Activated gamma-delta T cell treated with anti-CD3 and anti-CD28 coated beads, Interleukin-2, amount 50 U/mL, for 16 hours (primary cell): ENCODE results near the gene TRPC4AP.
"Not testable (repeated sequence)": the region's sequence is repeated elsewhere in the genome, so short reads cannot be mapped to it uniquely, and the experiment has no call there.

Experiments
- DNase-seq: peaks from one replicate; pipeline ENCODE4 v3.0.0-alpha.2; 2020; ENCODE audit warnings: low read depth

Gene TRPC4AP

DNA sequence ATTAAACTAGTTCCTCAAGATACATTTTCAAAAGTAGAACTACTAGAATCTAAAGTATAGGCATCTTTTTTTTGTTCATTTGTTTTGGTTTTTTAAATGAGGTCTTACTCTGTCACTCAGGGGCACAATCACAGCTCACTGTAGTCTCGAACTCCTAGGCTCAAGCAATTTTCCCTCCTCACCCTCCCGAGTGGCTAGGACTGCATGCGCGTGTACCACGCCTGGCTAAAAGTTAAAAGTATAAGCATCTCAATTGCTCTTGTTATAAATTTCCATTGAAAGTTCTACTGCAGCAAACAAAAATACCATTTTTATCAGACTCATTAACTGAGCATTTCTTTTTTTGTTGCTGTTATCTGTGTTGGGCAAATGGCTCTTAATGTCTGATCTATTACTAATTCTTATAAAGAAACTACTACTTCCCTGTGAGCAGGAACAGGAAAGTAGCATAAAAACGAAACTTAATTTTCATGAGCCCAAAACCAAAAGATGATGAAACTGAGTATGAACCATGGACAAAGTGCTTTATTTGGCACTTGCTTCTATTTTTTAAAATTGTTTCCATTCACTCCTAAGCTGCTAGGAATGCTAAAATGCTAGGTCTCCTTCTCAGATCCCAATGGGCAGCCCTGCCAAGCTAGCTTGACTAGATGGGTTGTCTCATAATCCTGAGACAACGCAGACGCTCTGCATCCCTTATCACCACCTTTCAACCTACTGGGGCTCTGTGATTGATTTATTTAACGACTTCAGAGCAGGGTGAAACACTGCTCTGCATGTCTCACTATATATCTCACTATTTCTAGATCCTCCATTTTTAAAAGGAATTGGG, 36.9 kb downstream of the TRPC4AP start:
- DNase-seq, result no peak

DNA sequence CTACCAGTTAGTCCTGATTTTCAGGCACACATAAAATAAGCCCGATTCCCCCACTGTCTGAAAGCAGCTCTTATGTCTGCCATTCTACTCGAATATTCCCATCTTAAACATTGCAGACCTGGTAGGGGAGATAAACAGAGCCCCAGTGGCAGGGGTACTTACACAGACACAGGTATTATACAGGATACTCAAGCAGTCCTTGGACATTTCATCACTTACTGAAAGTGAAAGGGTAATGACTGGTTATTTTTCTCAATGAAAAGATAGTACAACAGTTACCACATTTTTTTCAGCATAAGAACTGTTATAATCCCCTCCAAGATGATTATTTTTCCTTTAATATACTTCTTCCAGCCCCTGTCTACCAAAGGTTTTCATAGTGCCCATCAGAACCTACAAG, 37.8 kb downstream of the TRPC4AP start:
- DNase-seq, result no peak

DNA sequence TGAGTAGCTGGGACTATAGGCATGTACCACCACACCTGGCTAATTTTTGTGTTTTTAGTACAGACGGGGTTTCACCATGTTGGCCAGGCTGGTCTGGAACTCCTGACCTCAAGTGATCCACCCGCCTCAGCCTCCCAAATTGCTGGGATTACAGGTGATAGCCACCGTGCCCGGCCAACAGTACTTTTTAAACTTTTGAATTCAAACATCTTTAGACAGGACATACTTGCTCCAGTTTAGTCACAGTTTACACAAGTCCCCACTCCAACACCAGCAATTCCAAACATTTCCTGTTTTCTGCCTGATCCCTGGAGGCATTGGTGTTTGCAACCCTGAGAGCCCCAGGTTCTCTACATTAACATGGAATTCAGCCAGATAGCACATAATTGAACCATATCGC, 40.0 kb downstream of the TRPC4AP start:
- not testable (repeated sequence) for DNase-seq

DNA sequence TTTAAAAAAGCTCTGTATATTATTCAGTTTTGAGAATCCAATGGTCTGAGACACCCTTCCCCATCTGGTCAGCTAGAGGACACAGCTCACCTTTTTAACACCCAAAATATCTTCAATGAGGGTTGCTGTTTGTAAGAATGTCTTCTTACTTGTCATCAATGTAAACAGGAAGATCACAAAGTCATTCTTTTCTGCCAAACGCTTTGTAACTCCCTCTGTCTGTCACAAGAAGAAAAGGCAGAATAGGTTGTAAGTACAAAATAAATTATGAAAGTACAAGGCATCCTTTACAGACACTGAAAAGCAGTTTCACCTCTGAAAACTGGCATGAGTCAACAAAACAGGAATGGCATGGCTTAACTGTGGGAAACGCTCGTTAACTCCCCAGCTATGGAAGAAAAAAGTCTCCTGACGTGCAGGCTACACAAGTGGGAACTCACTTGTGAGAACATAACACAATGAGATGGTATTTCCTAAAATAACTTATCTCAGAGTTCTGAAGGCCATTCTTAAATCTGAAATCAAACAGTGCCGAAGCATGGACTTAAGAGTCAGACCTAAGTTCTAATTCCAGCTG, 42.7 kb downstream of the TRPC4AP start:
- DNase-seq, result no peak

DNA sequence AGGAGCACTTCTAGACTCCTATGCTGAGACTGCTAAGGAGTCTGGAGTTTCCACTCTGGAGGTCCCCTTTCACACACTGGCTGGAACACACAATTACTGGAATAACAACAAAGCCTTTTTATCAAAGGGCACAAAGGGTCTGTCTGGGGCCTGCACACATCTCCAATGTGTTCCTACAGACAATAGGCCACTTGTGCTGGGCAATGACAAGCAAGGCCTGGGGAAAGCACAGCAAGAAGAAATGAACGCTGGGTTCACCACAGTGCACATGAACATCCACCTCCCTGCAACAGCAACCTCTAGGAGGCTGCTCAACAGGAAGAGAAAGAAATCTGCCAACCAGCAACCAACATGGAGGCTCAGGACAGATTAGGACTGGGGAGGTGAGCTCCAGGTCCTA, 43.9 kb downstream of the TRPC4AP start:
- DNase-seq, result no peak

DNA sequence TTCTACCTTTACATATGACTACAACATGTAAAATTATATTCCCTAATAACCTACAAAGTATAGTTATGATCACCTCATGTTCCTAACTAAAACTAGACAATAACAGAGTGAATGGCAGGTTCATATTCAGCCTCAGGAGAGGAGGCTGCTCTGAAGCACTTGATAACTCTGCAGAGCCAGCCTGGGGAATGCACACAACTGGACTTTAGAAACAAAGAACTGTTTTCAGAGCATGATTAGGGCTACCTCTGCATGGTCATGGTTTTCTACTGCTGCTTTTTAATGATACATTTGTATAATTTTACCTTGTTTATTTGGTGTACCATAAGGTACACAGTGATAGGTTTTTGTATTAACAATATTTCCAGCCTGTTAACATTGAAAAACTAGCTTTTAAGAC, 50.3 kb downstream of the TRPC4AP start:
- no peak for DNase-seq

DNA sequence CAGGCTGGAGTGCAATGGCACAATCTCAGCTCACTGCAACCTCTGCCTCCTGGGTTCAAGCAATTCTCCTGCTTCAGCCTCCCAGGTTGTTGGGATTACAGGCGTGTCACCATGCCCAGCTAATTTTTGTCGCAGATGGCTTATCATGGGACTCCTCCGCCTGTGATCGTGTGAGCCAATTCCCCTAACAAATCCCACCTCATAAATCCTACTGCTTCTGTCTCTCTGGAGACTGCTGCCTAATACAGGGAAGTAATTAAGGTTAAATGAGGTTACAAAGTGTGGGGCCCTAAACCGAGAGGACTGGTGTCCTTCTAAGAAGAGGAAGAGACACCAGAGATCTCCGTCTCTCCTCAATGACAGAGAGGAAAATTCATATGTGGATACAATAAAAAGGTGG, 52.0 kb downstream of the TRPC4AP start:
- DNase-seq, result no peak

DNA sequence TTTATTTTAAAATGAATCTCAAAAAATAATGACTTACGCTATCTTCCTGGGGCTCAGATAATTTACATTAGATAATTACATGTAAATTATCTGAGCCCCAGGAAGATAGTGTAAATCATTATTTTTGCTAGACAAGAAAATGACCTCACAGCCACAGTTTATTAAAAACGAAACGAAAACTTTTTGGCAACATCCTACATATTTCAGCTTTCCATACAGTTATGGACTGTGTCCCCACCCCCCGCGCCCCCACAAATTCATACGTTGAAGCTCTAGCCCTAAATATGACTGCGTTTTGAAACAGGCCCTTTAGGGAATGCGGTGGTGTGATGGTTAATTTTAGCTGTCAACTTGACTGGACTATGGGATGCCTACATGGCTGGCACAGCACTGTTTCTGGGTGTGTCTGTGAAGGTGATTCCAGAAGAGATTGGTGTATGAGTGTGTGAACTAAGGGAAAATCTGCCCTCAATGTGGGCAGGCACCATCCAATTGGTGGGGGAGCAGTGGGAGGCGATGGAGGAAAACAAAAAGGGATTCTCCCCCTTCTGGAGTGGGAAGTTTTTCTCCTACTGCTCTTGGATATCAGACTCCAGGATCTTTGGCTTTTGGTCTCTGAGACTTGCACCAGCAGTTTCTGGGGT, 52.6 kb downstream of the TRPC4AP start:
- DNase-seq, result no peak

DNA sequence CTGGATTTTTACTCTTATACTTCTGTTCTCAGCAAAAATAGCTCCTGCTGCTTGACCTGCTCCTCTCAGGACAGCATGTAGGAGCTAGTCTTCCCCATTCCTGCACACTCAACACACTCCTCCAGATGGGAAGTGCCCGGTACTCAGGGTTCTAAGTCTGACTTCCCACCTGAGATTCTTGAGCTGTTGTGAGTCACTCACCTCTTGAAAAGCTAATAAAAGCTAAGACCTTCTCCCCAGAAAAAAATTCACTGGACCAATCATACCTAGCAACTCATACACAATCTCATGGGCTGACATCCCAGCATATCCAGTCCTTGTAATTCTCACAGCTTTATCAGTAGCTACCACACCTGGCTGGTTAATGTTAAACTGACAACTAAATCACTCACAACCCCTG, 53.5 kb downstream of the TRPC4AP start:
- no peak for DNase-seq

DNA sequence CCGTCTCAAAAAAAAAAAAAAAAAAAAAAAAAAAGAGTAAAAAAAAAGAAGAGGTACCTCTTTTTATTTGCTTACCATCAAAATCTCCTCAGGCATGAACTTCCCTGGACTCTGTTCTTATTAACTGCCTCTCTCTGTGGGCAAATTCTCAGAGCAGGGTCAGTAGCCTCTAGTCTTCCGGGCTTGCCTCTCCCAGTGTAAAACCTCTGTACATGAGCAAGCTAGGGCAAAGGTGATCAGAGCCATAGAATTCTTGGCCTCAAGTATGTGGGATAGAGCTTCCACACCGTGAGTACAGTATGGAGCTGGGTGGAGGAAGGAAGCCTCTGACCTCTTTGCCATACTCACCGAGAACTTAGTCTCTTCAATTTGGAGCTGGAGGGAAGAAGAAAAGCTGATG, 58.5 kb downstream of the TRPC4AP start:
- no peak for DNase-seq

DNA sequence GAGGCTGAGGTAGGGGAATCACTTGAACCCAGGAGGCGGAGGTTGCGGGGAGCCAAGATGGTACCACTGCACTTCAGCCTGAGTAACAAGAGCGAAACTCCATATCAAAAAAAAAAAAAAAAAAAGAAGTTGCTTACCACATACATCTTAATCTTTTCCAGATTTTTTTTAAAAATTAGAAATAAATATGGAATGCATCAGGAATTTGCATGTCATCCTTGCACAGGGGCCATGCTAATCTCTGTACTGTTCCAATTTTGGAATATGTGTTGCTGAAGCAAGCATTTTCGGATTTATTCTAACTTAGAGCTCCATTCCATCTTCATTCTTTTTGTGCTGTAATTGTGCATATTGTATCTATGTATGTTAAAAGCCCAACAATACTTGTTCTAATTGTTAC, 62.5 kb downstream of the TRPC4AP start:
- DNase-seq, result no peak

DNA sequence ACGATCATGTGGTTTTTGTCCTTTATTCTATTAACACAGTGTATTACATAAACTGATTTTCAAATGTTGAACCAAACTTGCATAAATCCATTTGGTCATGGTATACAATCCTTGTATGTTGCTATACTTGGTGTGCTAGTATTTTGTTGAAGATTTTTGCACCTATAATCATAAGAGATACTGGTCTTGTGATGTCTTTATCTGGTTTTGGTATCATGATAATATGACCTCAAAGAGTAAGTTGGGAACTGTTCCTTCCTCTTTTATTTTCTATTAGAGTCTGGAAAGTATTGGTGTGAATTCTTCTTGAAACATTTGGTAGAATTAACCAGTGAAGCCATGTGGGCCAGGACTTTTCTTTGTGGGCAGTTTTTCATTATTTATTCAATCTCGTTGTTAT, 65.3 kb downstream of the TRPC4AP start:
- DNase-seq, result no peak

DNA sequence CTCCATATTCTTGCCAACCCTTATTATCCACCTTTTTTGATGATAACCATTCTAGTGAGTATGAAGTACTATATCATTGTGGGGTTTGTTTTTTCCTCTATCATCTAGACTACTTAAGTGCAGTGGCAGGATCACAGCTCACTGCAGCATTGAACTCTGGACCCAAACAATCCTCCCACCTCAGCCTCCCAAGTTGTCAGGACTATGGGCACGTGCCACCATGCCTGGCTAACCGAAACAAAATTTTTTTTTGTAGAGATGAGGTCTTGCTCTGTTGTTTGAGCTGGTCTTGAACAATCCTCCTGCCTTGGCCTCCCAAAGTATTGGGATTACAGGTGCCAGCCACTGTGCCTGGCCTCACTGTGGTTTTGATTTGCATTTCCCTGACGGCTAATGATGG, 67.5 kb downstream of the TRPC4AP start:
- DNase-seq, result no peak

DNA sequence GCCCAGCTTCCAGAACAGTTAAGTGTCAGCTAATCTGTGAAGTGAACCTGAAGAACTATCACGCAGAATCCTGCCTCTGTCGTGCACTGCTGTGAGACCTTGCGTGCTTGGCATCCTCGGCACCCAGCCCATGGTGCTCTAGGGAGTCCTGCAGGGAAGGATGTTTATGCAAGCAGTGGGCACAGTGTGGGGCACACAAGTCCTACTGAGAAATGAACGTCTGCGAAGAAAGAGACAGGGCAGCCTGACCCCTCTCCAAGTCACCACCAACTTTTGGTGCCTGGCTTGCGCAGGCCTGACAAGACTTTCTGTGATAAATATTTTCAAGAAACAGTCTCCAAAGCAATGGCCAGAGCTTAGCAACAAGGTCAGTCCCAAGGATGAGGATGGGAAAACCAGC, 69.0 kb downstream of the TRPC4AP start:
- no peak for DNase-seq

DNA sequence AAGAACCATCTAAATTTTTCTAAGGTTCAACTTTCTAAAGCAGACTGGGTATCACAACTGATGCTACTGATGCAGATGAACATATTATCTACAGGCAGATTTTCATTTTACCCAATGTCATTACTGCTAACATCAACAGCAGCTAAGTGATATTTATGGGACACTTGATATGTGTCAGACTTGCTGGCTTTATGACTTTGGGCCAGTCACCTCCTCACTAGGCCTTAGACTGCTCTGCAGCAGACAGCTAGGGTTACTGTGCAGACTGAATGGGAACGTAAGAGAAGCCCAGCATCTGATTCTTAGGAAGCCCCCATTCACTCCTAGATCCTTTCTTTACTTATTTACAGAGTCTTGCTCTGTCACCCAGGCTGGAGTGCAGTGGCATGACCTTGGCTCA, 70.8 kb downstream of the TRPC4AP start:
- DNase-seq, result no peak

DNA sequence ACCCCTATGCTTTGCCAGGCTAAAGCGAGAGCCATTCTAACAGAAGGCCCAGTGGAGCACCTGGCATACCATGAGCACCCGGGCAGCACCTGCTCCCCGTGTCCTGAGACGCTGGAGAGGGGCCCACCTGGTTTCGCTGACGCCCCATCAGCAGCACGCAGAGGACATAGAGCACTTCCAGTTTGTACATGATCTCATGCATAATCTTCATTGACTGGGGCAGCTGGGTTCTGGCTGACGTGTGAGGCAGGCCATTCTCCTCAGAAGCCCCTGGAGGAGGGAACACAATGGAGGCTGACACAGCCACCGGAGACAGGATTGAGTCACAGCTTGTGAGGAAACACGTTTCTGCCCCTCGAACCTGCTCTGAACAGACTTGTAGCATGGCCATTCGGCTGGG, 71.5 kb downstream of the TRPC4AP start:
- no peak for DNase-seq

DNA sequence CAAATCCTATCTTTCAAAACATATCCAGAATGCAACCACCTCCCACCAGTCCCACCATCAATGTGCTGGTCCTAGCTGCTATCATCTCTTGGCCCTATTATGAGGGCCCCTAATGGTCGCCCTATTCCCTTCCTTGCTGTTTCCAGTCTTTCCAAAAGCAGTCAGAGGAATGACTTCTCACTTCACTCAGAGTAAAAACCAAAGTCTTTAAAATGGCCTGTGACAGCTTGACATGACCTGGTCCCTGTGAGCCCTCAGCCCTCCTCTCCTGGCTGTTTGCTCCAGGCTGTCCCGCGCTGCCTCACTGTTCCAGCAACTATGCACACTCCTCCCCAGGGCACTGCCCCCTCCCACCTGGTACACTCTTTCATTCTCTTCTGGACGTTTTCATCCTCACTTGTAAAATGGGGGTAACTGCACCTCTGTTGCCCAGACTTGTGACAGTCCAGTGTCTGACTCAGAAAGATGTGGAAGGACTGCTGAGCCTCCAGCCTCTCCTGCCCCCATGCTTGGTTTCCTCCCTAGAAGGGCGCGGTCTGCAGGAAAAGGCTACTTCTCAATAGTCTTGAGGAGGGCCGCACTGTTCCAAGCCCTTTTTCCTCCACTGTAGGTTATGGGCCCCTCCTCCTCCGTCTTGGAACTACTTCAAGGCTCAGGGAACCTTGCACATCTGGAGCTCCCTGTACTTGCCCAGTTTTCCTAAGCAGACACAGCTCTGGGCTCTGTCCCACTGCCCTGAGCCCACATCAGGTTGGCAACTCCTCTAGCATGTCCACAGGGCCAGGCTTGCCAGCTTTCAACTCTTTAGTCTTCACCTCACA, 72.3 kb downstream of the TRPC4AP start:
- DNase-seq, result no peak

DNA sequence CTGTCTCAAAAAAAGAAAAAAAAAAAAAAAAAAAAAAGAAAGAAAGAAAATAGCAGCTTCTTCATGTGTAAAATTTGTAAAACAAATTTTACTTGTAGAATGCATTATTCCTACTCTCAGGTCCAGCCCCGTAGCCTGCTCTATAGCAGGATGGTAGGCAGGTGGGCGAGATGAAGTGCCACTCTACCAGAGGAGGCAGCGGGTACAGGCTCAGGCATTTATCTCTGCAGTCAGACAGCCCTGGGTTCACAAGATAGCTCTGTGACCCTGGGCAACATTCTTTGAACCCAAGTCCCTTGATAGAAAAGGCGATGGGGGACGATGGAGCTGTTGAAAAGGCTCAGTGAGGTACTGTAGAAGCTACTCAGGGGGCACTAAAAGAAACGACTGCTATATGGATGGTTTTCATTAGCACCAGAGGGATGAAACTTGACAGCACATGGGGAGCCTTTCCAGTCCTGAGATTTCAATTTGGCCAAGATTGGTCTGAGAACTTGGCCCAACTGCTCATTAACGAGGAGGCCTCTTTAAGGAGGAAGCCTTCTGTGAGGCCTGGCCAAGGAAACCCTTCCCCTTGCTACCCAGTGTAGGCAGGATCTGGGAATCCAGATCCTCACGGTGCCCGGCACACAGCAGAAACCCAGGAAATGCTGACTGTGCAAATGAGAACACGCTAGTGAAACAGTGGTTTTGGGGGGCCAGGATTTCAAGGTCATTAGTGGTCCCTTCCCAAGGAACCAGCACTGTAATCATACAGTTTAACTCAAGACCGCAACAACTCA, 73.8 kb downstream of the TRPC4AP start:
- DNase-seq, result no peak

DNA sequence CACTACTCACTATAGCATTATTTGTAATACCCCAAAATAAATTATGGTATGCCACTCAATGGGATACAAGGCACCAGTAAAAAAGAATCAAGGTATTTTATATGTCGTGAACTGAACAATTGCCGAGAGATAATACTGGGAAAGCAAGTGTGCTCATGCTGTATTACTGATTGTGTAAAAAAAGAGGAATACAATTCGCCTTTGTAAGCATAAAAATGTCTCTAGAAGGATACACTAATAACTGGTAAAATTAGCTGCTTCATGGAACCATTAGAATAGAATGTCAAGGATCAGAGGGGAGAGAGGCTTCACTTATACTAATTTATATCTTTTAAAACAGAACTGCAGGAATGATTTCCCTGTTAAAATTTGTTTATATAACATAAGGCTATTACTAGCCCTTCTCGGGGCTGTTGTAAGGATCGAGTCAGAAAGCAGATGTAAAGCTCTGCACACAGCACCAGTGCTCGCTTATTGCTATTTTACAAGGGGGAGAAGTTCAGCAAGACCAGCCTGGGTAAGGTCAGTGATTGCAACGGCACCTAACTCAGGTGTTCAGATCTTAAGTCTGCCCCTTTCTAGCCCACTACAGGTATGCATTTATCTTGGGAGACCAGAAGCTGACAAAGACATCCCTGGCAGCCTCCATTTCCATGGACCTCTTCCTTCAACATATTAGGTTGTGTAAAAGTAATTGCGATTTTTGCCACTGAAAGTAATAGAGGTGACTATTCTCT, 75.3 kb downstream of the TRPC4AP start:
- no peak for DNase-seq

DNA sequence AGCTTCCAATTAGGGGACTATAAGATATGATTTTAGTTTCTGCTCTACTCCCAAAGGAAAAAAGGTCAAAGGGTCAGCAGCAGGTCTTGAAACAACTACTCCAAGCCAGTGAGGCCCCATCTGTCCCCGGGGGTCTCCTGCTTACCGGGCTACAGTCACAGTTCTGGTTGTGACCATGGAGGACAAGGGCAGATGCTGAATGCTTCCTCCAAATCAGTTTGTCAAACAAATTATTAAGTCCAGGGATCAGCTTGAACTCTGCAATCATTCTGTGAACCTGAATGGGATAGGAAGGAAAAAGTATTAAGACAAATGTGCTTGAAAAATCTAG, 76.8 kb downstream of the TRPC4AP start:
- DNase-seq, result no peak

DNA sequence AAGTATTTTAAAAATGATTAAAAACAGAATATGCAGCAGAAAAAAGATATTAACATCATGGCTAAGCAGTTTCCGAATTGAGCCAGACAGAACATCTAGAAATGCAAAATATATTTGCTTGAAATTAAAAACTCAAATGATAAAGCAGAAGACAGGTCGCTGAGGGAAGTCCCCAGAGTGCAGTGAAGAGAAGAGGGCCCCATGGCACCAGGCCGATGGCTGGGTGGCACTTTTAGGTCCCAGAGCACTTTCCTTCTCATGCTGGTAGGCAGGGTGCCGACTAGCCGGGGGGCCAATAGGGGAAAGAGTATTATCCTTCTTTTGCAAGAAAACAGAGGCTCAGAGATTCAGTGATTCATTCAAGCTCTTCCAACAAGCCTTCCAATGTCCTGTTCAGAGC, 78.1 kb downstream of the TRPC4AP start:
- no peak for DNase-seq
